ENCODE data around the gene CHRM4. TPM values are rescaled to one million over a fixed set of nuclear protein-coding genes. Genes with fewer than 3 reads are reported as not detected.

Gene CHRM4
- total RNA-seq, 1 experiment from 2014 or later: not detected

DNA sequence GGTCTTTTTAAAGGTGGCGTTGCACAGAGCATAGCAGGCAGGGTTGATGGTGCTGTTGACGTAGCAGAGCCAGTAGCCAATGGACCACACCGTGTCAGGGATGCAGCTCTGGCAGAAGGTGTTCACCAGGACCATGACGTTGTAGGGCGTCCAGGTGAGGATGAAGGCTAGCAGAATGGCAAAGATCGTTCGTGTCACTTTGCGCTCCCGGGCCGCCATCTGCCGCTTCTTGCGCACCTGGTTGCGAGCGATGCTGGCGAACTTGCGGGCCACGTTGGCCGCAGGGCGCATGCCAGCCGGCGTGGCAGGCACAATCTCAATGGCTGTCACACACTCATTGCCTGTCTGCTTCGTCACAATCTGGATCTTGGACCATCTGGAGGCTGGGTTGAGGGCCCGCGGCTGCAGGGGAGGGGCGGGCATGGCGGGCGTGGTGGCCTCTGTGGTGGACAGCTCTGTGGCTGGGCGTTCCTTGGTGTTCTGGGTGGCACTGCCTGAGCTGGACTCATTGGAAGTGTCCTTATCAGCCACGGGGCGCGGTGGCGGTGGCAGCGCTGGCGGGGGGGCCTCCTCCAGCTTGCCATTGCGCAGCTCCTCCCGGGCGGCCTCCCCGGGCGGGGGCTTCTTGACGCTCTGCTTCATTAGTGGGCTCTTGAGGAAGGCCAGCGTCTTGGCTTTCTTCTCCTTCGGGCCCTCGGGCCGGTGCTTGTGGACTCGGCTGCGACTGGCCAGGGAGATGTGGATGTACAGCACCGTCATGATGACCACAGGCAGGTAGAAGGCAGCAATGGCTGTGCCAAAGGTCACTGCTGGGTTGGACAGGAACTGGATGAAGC is 6.2 kb downstream of the CHRM4 start:
- Mint-ChIP-seq H3K36me3 (ENCODE audit: insufficient read depth, unreplicated experiment) (no peaks in the 10 kb centered on the region), H3K9me3 (ENCODE audit: unreplicated experiment) (no peaks in the 10 kb centered on the region), H3K27me3 (ENCODE audit: insufficient read depth, unreplicated experiment) (peaks cover 31% of the 10 kb centered on the region), H3K27ac (ENCODE audit: low read depth, unreplicated experiment) (no peak overlapping the region), H3K4me1 (ENCODE audit: insufficient read depth, unreplicated experiment) (peaks cover 6% of the 10 kb centered on the region), H3K4me3 (ENCODE audit: unreplicated experiment) (no peak overlapping the region)
- POLR2A ChIA-PET: interaction anchor here (0.7 kb wide), 1 partner anchor 117 kb away, joined by 3 read pairs; no protein-coding TSS in a partner anchor
- intact Hi-C loops (cut with micrococcal nuclease): no loop called here
- BruUV-seq (replicated peaks): no TSS peak
- no peak for DNase-seq (ENCODE audit: unreplicated experiment)
- CTCF ChIA-PET: interaction anchor here (0.5 to 0.7 kb wide), 3 partner anchors 21 to 154 kb away, joined by 3 read pairs; no protein-coding TSS in a partner anchor
- TF ChIP-seq, protein P1, sequence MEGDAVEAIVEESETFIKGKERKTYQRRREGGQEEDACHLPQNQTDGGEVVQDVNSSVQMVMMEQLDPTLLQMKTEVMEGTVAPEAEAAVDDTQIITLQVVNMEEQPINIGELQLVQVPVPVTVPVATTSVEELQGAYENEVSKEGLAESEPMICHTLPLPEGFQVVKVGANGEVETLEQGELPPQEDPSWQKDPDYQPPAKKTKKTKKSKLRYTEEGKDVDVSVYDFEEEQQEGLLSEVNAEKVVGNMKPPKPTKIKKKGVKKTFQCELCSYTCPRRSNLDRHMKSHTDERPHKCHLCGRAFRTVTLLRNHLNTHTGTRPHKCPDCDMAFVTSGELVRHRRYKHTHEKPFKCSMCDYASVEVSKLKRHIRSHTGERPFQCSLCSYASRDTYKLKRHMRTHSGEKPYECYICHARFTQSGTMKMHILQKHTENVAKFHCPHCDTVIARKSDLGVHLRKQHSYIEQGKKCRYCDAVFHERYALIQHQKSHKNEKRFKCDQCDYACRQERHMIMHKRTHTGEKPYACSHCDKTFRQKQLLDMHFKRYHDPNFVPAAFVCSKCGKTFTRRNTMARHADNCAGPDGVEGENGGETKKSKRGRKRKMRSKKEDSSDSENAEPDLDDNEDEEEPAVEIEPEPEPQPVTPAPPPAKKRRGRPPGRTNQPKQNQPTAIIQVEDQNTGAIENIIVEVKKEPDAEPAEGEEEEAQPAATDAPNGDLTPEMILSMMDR (IDR thresholded peaks at IDR 0.05; ENCODE audit: unreplicated experiment): no peak

GRCh38 chr11:46383974-46384701 is 7.4 kb downstream of the CHRM4 start:
- peaks cover 6% of the 10 kb centered on the region for H3K4me1 Mint-ChIP-seq (ENCODE audit: insufficient read depth, unreplicated experiment)
- intact Hi-C loops (cut with micrococcal nuclease): no loop called here
- H3K27me3 Mint-ChIP-seq (ENCODE audit: insufficient read depth, unreplicated experiment): peaks cover 19% of the 10 kb centered on the region
- TF ChIP-seq, protein P1 (IDR thresholded peaks at IDR 0.05; ENCODE audit: unreplicated experiment): no peak
- no peak overlapping the region for H3K4me3 Mint-ChIP-seq (ENCODE audit: unreplicated experiment)
- CTCF ChIA-PET: interaction anchor here (0.7 to 1.3 kb wide), 6 partner anchors 16 to 234 kb away, joined by 3 to 5 read pairs (median 4); no protein-coding TSS in a partner anchor
- no peaks in the 10 kb centered on the region for H3K9me3 Mint-ChIP-seq (ENCODE audit: unreplicated experiment)
- H3K36me3 Mint-ChIP-seq (ENCODE audit: insufficient read depth, unreplicated experiment): peaks cover under 1% of the 10 kb centered on the region
- BruUV-seq (replicated peaks): no TSS peak
- peak; percentile 40 for DNase-seq (ENCODE audit: unreplicated experiment)
- POLR2A ChIA-PET: interaction anchor here (0.7 kb wide), 1 partner anchor 12 kb away, joined by 3 read pairs; no protein-coding TSS in a partner anchor
- no peak overlapping the region for H3K27ac Mint-ChIP-seq (ENCODE audit: low read depth, unreplicated experiment)

DNA sequence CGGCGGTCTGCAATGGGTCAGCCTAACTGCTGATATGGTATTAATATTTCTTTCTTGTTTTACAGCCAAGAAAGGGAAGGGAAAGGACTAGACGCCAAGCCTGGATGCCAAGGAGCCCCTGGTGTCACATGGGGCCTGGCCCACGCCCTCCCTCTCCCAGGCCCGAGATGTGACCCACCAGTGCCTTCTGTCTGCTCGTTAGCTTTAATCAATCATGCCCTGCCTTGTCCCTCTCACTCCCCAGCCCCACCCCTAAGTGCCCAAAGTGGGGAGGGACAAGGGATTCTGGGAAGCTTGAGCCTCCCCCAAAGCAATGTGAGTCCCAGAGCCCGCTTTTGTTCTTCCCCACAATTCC is 8.2 kb downstream of the CHRM4 start:
- CTCF ChIA-PET: interaction anchor here (0.7 to 1.3 kb wide), 6 partner anchors 16 to 234 kb away, joined by 3 to 5 read pairs (median 4); no protein-coding TSS in a partner anchor
- intact Hi-C loops (cut with micrococcal nuclease): no loop called here
- H3K4me3 Mint-ChIP-seq (ENCODE audit: unreplicated experiment): no peak overlapping the region

More for the DNA sequence above, 8.2 kb downstream of the CHRM4 start:
- H3K27ac Mint-ChIP-seq (ENCODE audit: low read depth, unreplicated experiment): no peak overlapping the region
- peaks cover 5% of the 10 kb centered on the region for H3K36me3 Mint-ChIP-seq (ENCODE audit: insufficient read depth, unreplicated experiment)
- POLR2A ChIA-PET: interaction anchor here (0.7 to 0.8 kb wide), 2 partner anchors 9 to 11 kb away, joined by 3 read pairs; no protein-coding TSS in a partner anchor
- peaks cover 6% of the 10 kb centered on the region for H3K4me1 Mint-ChIP-seq (ENCODE audit: insufficient read depth, unreplicated experiment)
- no peaks in the 10 kb centered on the region for H3K9me3 Mint-ChIP-seq (ENCODE audit: unreplicated experiment)
- H3K27me3 Mint-ChIP-seq (ENCODE audit: insufficient read depth, unreplicated experiment): peaks cover 11% of the 10 kb centered on the region
- TF ChIP-seq, protein P1 (IDR thresholded peaks at IDR 0.05; ENCODE audit: unreplicated experiment): peak; percentile 6
- BruUV-seq (replicated peaks): no TSS peak
- DNase-seq (ENCODE audit: unreplicated experiment): no peak
